ENCODE measurements around the gene ERH.

GRCh38 chr14:69429643-69430042, 31.5 kb upstream of the ERH start:
- TF ChIP-seq CTCF (IDR thresholded peaks at IDR 0.05 in 2 of 3, conservative IDR thresholded peaks at IDR 0.05 in 1 of 3; ENCODE audit: borderline replicate concordance in 1 of 3, insufficient read depth in 1 of 3, low read depth in 2 of 3, low read length in 2 of 3) (no peak), SIN3A (IDR thresholded peaks at IDR 0.05; ENCODE audit: low read depth) (no peak), POLR2A (IDR thresholded peaks at IDR 0.05; ENCODE audit: borderline replicate concordance, extremely low read depth, insufficient read depth, insufficient read length) (no peak)

Measured in HCT116 (cell line).